Hepatocyte (in vitro differentiated cells): ENCODE data around the gene CATSPERB. TPM values are rescaled to one million over a fixed set of nuclear protein-coding genes. Genes with fewer than 3 reads are reported as not detected.

Experiments used
- DNase-seq: peaks from one replicate; pipeline ENCODE4 v3.0.0-alpha.2; 2016; ENCODE audit warnings: low spot score
- H2AFZ ChIP-seq: fragments of 200-600 bp; sonication (generic); 2 replicates; pipeline ENCODE4 v1.6.0; 2016; ENCODE audit warnings: antibody characterized with exemption, mild to moderate bottlenecking
- H3K27ac ChIP-seq: fragments of 200-600 bp; sonication (generic); 2 replicates; pipeline ENCODE4 v1.5.1; 2016; ENCODE audit warnings: mild to moderate bottlenecking
- H3K27me3 ChIP-seq: fragments of 200-600 bp; sonication (generic); 2 replicates; pipeline ENCODE4 v1.6.1; 2016
- H3K36me3 ChIP-seq: fragments of 200-600 bp; sonication (generic); replicated peaks from 2 replicates; pipeline ENCODE4 v1.5.1; 2016; ENCODE audit warnings: low read depth; ENCODE audit not compliant: insufficient read depth
- H3K4me1 ChIP-seq: fragments of 200-600 bp; sonication (generic); 2 replicates; pipeline ENCODE4 v1.5.1; 2016; ENCODE audit warnings: mild to moderate bottlenecking, moderate library complexity; ENCODE audit not compliant: insufficient read depth
- H3K4me2 ChIP-seq: fragments of 200-600 bp; sonication (generic); 2 replicates; pipeline ENCODE4 v1.6.0; 2016
- H3K4me3 ChIP-seq: fragments of 200-600 bp; sonication (generic); 2 replicates; pipeline ENCODE4 v1.5.1; 2016; ENCODE audit warnings: mild to moderate bottlenecking
- H3K79me2 ChIP-seq: fragments of 200-600 bp; sonication (generic); 2 replicates; pipeline ENCODE4 v1.6.0; 2017; ENCODE audit warnings: mild to moderate bottlenecking
- H3K9me2 ChIP-seq: fragments of 200-600 bp; sonication (generic); replicated peaks from 2 replicates; pipeline ENCODE4 v1.6.0; 2017; ENCODE audit warnings: mild to moderate bottlenecking; ENCODE audit not compliant: insufficient read depth
- H3K9me3 ChIP-seq: fragments of 200-600 bp; sonication (generic); 2 replicates; pipeline ENCODE4 v1.5.1; 2016; ENCODE audit warnings: low read depth, mild to moderate bottlenecking
- H4K20me1 ChIP-seq: fragments of 200-600 bp; sonication (generic); 2 replicates; pipeline ENCODE4 v1.6.0; 2016; ENCODE audit warnings: mild to moderate bottlenecking; ENCODE audit not compliant: insufficient read depth, poor library complexity, severe bottlenecking
- EZH2 ChIP-seq: fragments of 200-600 bp; sonication (generic); IDR thresholded peaks from 2 replicates; pipeline ENCODE4 v1.6.1; 2016; ENCODE audit warnings: antibody characterized with exemption, mild to moderate bottlenecking, borderline replicate concordance
- EZH2phosphoT487 ChIP-seq: fragments of 200-600 bp; sonication (generic); IDR thresholded peaks from one replicate; pipeline ENCODE4 v1.6.1; 2018; ENCODE audit warnings: antibody characterized with exemption, mild to moderate bottlenecking, low read depth, moderate library complexity; ENCODE audit not compliant: unreplicated experiment, severe bottlenecking
- WGBS: methylation state at CpG from one replicate; pipeline ENCODE4 v1.1.6; 2016; ENCODE audit warnings: low lambda C conversion rate; ENCODE audit errors: missing lambda C conversion rate; 5-methylcytosine and 5-hydroxymethylcytosine counted together
- polyA plus RNA-seq: library from polyadenylated mRNA; unstranded; fragments of >200 nt; fragmentation: Nextera tagmentation; extraction: Ambion mirVana; gene quantifications from 2 replicates; pipeline ENCODE4 v1.2.1, GENCODE V29; 2016
- total RNA-seq: library from RNA; depleted of rRNA; stranded (reverse); fragments of >200 nt; gene quantifications from 2 replicates; pipeline ENCODE4 v1.2.3, GENCODE V29; 2014
- TF ChIP-seq, protein P1 (sequence below): fragments of 200-600 bp; sonication (generic); IDR thresholded peaks from 2 replicates; pipeline ENCODE4 v1.5.1; 2016; ENCODE audit warnings: antibody characterized with exemption, mild to moderate bottlenecking; ENCODE audit not compliant: poor library complexity

Gene CATSPERB
- total and polyA plus RNA-seq, 2 experiments from 2014 or later, result 0.93 to 7.1 TPM

- WGBS, result 76% methylated on average over 1 of the region's 1 CpG
- no peak overlapping the region for H3K4me3 ChIP-seq
- peaks cover 6% of the 10 kb centered on the region for H3K9me3 ChIP-seq
- no peaks in the 10 kb centered on the region for H3K36me3 ChIP-seq
- no peak overlapping the region for H3K4me2 ChIP-seq
- TF ChIP-seq, protein P1, sequence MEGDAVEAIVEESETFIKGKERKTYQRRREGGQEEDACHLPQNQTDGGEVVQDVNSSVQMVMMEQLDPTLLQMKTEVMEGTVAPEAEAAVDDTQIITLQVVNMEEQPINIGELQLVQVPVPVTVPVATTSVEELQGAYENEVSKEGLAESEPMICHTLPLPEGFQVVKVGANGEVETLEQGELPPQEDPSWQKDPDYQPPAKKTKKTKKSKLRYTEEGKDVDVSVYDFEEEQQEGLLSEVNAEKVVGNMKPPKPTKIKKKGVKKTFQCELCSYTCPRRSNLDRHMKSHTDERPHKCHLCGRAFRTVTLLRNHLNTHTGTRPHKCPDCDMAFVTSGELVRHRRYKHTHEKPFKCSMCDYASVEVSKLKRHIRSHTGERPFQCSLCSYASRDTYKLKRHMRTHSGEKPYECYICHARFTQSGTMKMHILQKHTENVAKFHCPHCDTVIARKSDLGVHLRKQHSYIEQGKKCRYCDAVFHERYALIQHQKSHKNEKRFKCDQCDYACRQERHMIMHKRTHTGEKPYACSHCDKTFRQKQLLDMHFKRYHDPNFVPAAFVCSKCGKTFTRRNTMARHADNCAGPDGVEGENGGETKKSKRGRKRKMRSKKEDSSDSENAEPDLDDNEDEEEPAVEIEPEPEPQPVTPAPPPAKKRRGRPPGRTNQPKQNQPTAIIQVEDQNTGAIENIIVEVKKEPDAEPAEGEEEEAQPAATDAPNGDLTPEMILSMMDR, result no peak
- no peak for TF ChIP-seq EZH2
- TF ChIP-seq EZH2phosphoT487, result no peak
- H4K20me1 ChIP-seq, result no peaks in the 10 kb centered on the region
- no peaks in the 10 kb centered on the region for H3K79me2 ChIP-seq
- H3K27me3 ChIP-seq, result no peaks in the 10 kb centered on the region
- H3K27ac ChIP-seq, result no peak overlapping the region
- H2AFZ ChIP-seq, result no peak overlapping the region
- no peaks in the 10 kb centered on the region for H3K4me1 ChIP-seq
- DNase-seq, result no peak
- H3K9me2 ChIP-seq, result no peaks in the 10 kb centered on the region
Measured at GRCh38 chr14:91685600-91685999, 46.3 kb downstream of the CATSPERB start.

DNA sequence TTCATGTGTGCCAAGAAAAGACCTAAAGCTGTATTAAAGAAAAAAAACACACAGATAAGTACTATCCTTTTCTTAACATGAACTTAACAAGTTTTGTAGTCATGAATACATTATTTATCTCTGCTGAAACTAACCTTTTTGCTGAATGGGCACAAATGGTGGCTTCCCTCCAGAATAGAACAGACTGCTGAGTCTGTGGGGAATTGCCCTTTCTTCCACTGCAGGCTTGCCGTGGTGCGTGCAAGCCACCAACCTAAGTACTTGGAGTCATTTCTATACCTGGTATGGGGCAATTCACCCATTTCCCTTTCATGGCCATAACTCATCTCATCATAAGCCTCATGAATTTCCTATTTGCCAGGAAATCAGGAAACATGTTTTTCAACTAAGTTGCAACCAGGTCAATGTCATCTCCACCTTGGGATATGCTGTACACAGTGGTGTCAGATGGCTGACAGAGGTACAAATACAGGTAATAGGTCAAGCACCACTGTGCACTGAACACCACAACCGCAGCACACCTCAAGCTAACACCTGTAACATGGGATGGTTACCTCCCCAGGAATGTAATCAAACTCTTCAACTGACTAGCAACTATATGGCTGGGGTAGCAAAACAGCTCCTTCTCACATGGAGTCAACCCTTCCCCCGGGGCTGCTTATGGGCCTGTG lies 49.9 kb downstream of the CATSPERB start:
- H3K27me3 ChIP-seq, result no peaks in the 10 kb centered on the region
- no peak overlapping the region for H3K4me3 ChIP-seq
- no peaks in the 10 kb centered on the region for H3K79me2 ChIP-seq
- no peaks in the 10 kb centered on the region for H3K36me3 ChIP-seq
- TF ChIP-seq, protein P1, result no peak
- TF ChIP-seq EZH2 (no peak), EZH2phosphoT487 (no peak)
- WGBS, result 88% methylated on average over 4 of the region's 4 CpGs
- H3K4me1 ChIP-seq, result no peaks in the 10 kb centered on the region
- no peaks in the 10 kb centered on the region for H3K9me3 ChIP-seq
- no peak overlapping the region for H3K27ac ChIP-seq
- H2AFZ ChIP-seq, result no peak overlapping the region
- H4K20me1 ChIP-seq, result no peaks in the 10 kb centered on the region
- no peak for DNase-seq
- H3K4me2 ChIP-seq, result no peak overlapping the region
- H3K9me2 ChIP-seq, result no peaks in the 10 kb centered on the region

DNA sequence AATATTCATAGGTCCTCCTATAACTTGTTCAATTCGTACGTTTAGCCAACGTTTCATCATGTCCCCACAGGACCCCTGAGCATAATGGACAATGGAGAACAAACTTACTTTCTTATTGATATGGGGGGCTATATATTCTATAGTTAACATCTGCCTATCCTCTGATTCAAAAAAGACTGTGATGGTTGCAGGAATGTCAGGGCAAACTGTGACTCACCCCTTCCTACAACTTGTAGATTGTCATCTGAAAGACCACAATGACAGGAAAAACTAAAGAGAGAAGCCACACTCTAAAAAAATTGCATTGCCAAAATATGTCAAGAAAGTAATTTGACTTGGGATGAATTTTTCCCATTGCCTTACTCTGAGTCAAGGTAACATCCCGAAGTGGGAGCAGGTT lies 50.8 kb downstream of the CATSPERB start:
- no peaks in the 10 kb centered on the region for H3K27me3 ChIP-seq
- H3K79me2 ChIP-seq, result no peaks in the 10 kb centered on the region
- 85% methylated on average over 4 of the region's 4 CpGs for WGBS
- H3K36me3 ChIP-seq, result no peaks in the 10 kb centered on the region
- TF ChIP-seq EZH2, result no peak
- TF ChIP-seq, protein P1, result no peak
- TF ChIP-seq EZH2phosphoT487, result no peak
- no peak for DNase-seq
- no peak overlapping the region for H3K4me3 ChIP-seq
- H2AFZ ChIP-seq, result no peak overlapping the region
- H3K9me3 ChIP-seq, result no peaks in the 10 kb centered on the region
- no peaks in the 10 kb centered on the region for H4K20me1 ChIP-seq
- H3K4me1 ChIP-seq, result no peaks in the 10 kb centered on the region
- no peak overlapping the region for H3K4me2 ChIP-seq
- H3K27ac ChIP-seq, result no peak overlapping the region
- H3K9me2 ChIP-seq, result no peaks in the 10 kb centered on the region
